Nephron (organoid): ENCODE measurements around the gene GPC3.

Source experiments
- H3K27ac Mint-ChIP-seq, 3 experiments: 2 replicates each; pipeline ENCODE4 v1.8.0; 2020; ENCODE audit warnings: mixed read lengths in 3 of 3, mild to moderate bottlenecking in 2 of 3, moderate library complexity in 1 of 3
- H3K27me3 Mint-ChIP-seq: 2 replicates; pipeline ENCODE4 v1.8.0; 2021; ENCODE audit warnings: low read depth, mild to moderate bottlenecking, moderate library complexity, mixed read lengths
- H3K36me3 Mint-ChIP-seq: 2 replicates; pipeline ENCODE4 v1.8.0; 2020; ENCODE audit warnings: low read depth, mixed read lengths
- H3K4me1 Mint-ChIP-seq: 2 replicates; pipeline ENCODE4 v1.8.0; 2020; ENCODE audit warnings: mixed read lengths
- H3K4me3 Mint-ChIP-seq, 3 experiments: 2 replicates each; pipeline ENCODE4 v1.8.0; 2020; ENCODE audit warnings: mild to moderate bottlenecking in 3 of 3, mixed read lengths in 3 of 3, moderate library complexity in 2 of 3
- H3K9me3 Mint-ChIP-seq: 2 replicates; pipeline ENCODE4 v1.8.0; 2020; ENCODE audit warnings: mixed read lengths
- CTCF ChIP-seq, 3 experiments: fragments of 200-600 bp; sonication (generic); IDR thresholded peaks; one replicate each; pipeline ENCODE4 v1.5.0; 2021; ENCODE audit warnings: antibody characterized with exemption in 3 of 3; ENCODE audit not compliant: unreplicated experiment in 3 of 3

GPC3 gene

GRCh38 chrX:133840415-133840814 lies 145.0 kb downstream of the GPC3 start:
- Mint-ChIP-seq H3K27ac (no peak overlapping the region), H3K4me1 (peaks cover 49% of the 10 kb centered on the region), H3K4me3 (no peak overlapping the region), H3K36me3 (peaks cover 17% of the 10 kb centered on the region), H3K27me3 (no peaks in the 10 kb centered on the region), H3K9me3 (peaks cover 3% of the 10 kb centered on the region)
- no peak for TF ChIP-seq CTCF (IDR thresholded peaks at IDR 0.05; ENCODE audit: unreplicated experiment in 3 of 3)

- Mint-ChIP-seq H3K27me3 (no peaks in the 10 kb centered on the region), H3K36me3 (peaks cover 19% of the 10 kb centered on the region), H3K4me3 (no peak overlapping the region), H3K9me3 (peaks cover 3% of the 10 kb centered on the region), H3K27ac (peak overlapping the region; percentile 84 to 93 (median 92)), H3K4me1 (peaks cover 42% of the 10 kb centered on the region)
- TF ChIP-seq CTCF (IDR thresholded peaks at IDR 0.05; ENCODE audit: unreplicated experiment in 3 of 3) = peak; percentile 71 to 72 (median 72)
Measured at GRCh38 chrX:133838761-133839676, 146.4 kb downstream of the GPC3 start.

- H3K4me1 Mint-ChIP-seq = peaks cover 38% of the 10 kb centered on the region
- no peak overlapping the region for H3K4me3 Mint-ChIP-seq
- no peak for TF ChIP-seq CTCF (IDR thresholded peaks at IDR 0.05; ENCODE audit: unreplicated experiment in 3 of 3)
- peak overlapping the region; percentile 72 to 93 (median 84) for H3K27ac Mint-ChIP-seq
- H3K9me3 Mint-ChIP-seq = no peaks in the 10 kb centered on the region
- peaks cover 21% of the 10 kb centered on the region for H3K36me3 Mint-ChIP-seq
- H3K27me3 Mint-ChIP-seq = no peaks in the 10 kb centered on the region
Measured at GRCh38 chrX:133837091-133837490, 148.3 kb downstream of the GPC3 start.

- Mint-ChIP-seq H3K4me3 (no peak overlapping the region), H3K9me3 (no peaks in the 10 kb centered on the region), H3K27me3 (no peaks in the 10 kb centered on the region), H3K36me3 (peaks cover 19% of the 10 kb centered on the region), H3K27ac (peak overlapping the region in 2 of 3 experiments; percentile 84 to 93), H3K4me1 (peaks cover 38% of the 10 kb centered on the region)
- TF ChIP-seq CTCF (IDR thresholded peaks at IDR 0.05; ENCODE audit: unreplicated experiment in 3 of 3) = no peak
Measured at GRCh38 chrX:133836561-133836960, 148.8 kb downstream of the GPC3 start.

GRCh38 chrX:133834771-133835170 lies 150.6 kb downstream of the GPC3 start:
- peak overlapping the region in 2 of 3 experiments; percentile 52 to 84 for H3K27ac Mint-ChIP-seq
- no peak for TF ChIP-seq CTCF (IDR thresholded peaks at IDR 0.05; ENCODE audit: unreplicated experiment in 3 of 3)
- no peaks in the 10 kb centered on the region for H3K27me3 Mint-ChIP-seq
- no peak overlapping the region for H3K4me3 Mint-ChIP-seq
- peaks cover 27% of the 10 kb centered on the region for H3K36me3 Mint-ChIP-seq
- no peaks in the 10 kb centered on the region for H3K9me3 Mint-ChIP-seq
- peaks cover 38% of the 10 kb centered on the region for H3K4me1 Mint-ChIP-seq

GRCh38 chrX:133819546-133819945 lies 165.8 kb downstream of the GPC3 start:
- no peak overlapping the region for H3K27ac Mint-ChIP-seq
- no peaks in the 10 kb centered on the region for H3K27me3 Mint-ChIP-seq
- TF ChIP-seq CTCF (IDR thresholded peaks at IDR 0.05; ENCODE audit: unreplicated experiment in 3 of 3) = no peak
- H3K9me3 Mint-ChIP-seq = peaks cover 3% of the 10 kb centered on the region
- peaks cover 14% of the 10 kb centered on the region for H3K36me3 Mint-ChIP-seq
- no peak overlapping the region for H3K4me3 Mint-ChIP-seq
- peaks cover 18% of the 10 kb centered on the region for H3K4me1 Mint-ChIP-seq
